Colonic mucosa (tissue), 4 donors: ENCODE results near the gene MMD. TPM values are rescaled to one million over a fixed set of nuclear protein-coding genes. Genes with fewer than 3 reads are reported as not detected.
A peak's percentile ranks its signal among the peaks of the same experiment; 100 is the strongest.

Experiments used
- DNase-seq: peaks from one replicate; pipeline ENCODE4 v3.0.0-alpha.2; 2020
- H3K27ac ChIP-seq: fragments of 200-600 bp; one replicate; pipeline ENCODE4 v1.8.0; 2021
- H3K27me3 ChIP-seq: fragments of 200-600 bp; one replicate; pipeline ENCODE4 v1.8.0; 2021
- H3K36me3 ChIP-seq: fragments of 200-600 bp; one replicate; pipeline ENCODE4 v1.8.0; 2021
- H3K4me1 ChIP-seq: fragments of 200-600 bp; one replicate; pipeline ENCODE4 v1.8.0; 2021; ENCODE audit warnings: mild to moderate bottlenecking
- H3K4me3 ChIP-seq: fragments of 200-600 bp; one replicate; pipeline ENCODE4 v1.8.0; 2021
- H3K9ac ChIP-seq, 2 donors: one replicate each; pipeline ENCODE4 v1.7.0; 2013; ENCODE audit warnings: control low read depth in 2 of 2, low read depth in 2 of 2, low read length in 2 of 2
- H3K9me3 ChIP-seq: fragments of 200-600 bp; one replicate; pipeline ENCODE4 v1.8.0; 2021
- intact Hi-C: fragments of 100-400 bp; cut with DNase I; formaldehyde crosslinking; loops from one replicate; pipeline ENCODE4 v1.14.1; 2022
- total RNA-seq, 2 donors: library from RNA; stranded (reverse); fragmentation: NEBNext Ultra II Directional in 1 of 2; extraction: Animal tissue kit (Norgen Biotek cat#: 25700) in 1 of 2; gene quantifications; one replicate each; pipeline ENCODE4 v1.2.1, GENCODE V29; 2021
- TF ChIP-seq, protein P1 (sequence below): fragments of 200-600 bp; IDR thresholded peaks from one replicate; pipeline ENCODE4 v1.8.0; 2022; ENCODE audit warnings: antibody characterized with exemption, mild to moderate bottlenecking
- donor health status: healthy.
- donor health status: DM: no; HTN: no; CAD: no.
- donor health status: DM: no; HTN: no; CAD: no.

Gene MMD
- total RNA-seq, 2 donors from 2014 or later, result 17.3 to 20.0 TPM

DNA sequence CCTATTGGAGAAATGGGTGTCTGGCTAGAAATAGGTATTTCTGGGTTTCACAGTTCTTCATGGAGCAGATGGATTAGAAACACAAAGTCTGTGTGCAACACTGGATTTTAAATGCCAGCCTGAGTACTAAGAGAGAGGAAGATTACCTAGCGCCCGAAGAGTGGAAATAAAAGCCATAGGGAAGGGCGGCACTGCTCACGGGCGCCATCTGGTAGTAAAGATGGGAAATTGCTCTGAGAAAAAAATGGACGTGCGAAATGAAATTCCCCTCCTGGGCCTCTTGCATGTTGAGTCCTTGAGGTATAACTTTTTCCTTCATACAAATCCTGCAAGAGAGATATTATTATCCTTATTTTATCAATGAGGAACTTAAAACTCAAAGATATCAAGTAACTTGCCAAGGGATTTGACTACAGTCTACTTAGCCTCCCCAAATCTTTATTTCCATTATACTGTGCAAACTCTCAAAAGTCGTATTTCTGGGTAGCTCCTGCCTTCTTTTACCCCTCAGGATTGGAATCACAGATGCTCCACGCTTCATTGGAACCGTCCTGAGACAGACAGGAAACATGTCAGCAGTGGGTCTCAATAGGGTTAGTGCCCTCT lies 72.8 kb downstream of the MMD start:
- Histone ChIP-seq H3K4me3 (no peak overlapping the region), H3K27ac (no peak overlapping the region), H3K4me1 (no peaks in the 10 kb centered on the region), H3K9ac (no peak overlapping the region), H3K27me3 (no peaks in the 10 kb centered on the region), H3K36me3 (no peaks in the 10 kb centered on the region), H3K9me3 (no peaks in the 10 kb centered on the region)
- TF ChIP-seq, protein P1, sequence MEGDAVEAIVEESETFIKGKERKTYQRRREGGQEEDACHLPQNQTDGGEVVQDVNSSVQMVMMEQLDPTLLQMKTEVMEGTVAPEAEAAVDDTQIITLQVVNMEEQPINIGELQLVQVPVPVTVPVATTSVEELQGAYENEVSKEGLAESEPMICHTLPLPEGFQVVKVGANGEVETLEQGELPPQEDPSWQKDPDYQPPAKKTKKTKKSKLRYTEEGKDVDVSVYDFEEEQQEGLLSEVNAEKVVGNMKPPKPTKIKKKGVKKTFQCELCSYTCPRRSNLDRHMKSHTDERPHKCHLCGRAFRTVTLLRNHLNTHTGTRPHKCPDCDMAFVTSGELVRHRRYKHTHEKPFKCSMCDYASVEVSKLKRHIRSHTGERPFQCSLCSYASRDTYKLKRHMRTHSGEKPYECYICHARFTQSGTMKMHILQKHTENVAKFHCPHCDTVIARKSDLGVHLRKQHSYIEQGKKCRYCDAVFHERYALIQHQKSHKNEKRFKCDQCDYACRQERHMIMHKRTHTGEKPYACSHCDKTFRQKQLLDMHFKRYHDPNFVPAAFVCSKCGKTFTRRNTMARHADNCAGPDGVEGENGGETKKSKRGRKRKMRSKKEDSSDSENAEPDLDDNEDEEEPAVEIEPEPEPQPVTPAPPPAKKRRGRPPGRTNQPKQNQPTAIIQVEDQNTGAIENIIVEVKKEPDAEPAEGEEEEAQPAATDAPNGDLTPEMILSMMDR, result peak; percentile 91
- intact Hi-C loops, result loop anchor here (5.0 to 10.0 kb wide), 2 partner anchors 54 to 357 kb away; no protein-coding TSS in a partner anchor
- DNase-seq, result peak; percentile 46

DNA sequence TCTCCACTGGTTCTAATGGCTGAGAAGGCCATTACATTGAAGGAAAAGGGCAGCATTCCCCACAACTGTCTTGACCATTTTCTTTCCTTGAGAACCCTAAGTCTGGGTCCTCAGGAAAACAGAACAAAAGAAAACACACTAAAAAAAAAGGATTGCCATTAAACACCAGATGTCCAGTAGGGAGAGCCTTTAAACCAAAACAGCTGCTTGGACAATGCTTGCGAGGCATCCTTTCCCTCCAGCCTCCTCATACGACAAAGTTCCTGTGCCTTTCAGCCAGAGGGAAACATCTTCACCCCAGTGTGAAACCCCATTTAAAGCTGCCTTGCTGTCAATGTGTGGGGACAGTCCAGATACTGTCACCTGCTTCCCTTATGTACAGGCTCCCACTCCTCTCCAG lies 74.3 kb downstream of the MMD start:
- Histone ChIP-seq H3K27me3 (no peaks in the 10 kb centered on the region), H3K9me3 (no peaks in the 10 kb centered on the region), H3K9ac (no peak overlapping the region), H3K36me3 (no peaks in the 10 kb centered on the region), H3K27ac (no peak overlapping the region), H3K4me1 (no peaks in the 10 kb centered on the region), H3K4me3 (no peak overlapping the region)
- intact Hi-C loops, result loop anchor here (5.0 to 10.0 kb wide), 2 partner anchors 53 to 355 kb away; no protein-coding TSS in a partner anchor
- no peak for DNase-seq
- TF ChIP-seq, protein P1, result no peak

DNA sequence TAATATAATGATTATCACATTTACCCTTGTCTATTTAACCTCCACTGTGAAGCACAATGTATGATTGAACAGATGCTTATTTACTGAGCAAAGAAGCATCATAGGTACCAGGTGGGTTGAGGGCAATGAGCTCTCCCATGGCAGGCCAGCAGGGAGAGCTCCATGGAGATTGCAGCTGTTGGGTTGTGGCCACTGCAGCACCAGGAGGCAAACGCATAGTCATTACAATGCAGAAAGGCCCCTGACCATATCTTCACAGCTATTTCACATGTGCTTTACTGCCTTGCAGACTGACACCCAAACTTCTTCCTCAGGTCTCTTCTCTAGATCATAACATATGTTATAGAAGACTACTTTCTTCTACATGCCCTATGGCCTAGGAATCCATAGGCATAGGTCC lies 75.0 kb downstream of the MMD start:
- Histone ChIP-seq H3K4me1 (no peaks in the 10 kb centered on the region), H3K27me3 (no peaks in the 10 kb centered on the region), H3K9me3 (no peaks in the 10 kb centered on the region), H3K4me3 (no peak overlapping the region), H3K27ac (no peak overlapping the region), H3K9ac (no peak overlapping the region), H3K36me3 (no peaks in the 10 kb centered on the region)
- TF ChIP-seq, protein P1, result no peak
- intact Hi-C loops, result loop anchor here (5.0 to 10.0 kb wide), 2 partner anchors 52 to 354 kb away; no protein-coding TSS in a partner anchor
- DNase-seq, result no peak

DNA sequence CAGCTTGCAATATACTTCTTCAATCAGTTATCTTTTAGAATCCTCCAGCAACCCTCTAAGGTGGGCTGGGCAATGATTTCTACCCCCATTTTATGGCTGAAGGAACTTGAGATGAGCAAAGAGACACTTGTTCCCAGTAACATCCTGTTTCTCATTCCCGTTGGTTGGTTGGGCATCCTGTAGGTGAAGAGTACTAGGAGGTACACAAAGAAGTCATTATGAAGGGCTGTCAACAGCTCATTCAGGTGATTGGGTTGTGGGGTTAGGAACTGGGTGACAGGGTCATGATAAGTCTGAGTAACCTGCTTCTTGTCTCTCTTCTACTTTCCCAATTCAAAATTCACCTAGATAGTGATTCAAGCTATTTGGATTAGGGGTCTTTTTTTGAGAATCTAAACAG lies 76.5 kb downstream of the MMD start:
- Histone ChIP-seq H3K9ac (no peak overlapping the region), H3K27ac (no peak overlapping the region), H3K27me3 (no peaks in the 10 kb centered on the region), H3K4me3 (no peak overlapping the region), H3K9me3 (no peaks in the 10 kb centered on the region), H3K4me1 (no peaks in the 10 kb centered on the region), H3K36me3 (no peaks in the 10 kb centered on the region)
- no peak for DNase-seq
- intact Hi-C loops, result loop anchor here (5.0 to 10.0 kb wide), 2 partner anchors 50 to 353 kb away; no protein-coding TSS in a partner anchor
- TF ChIP-seq, protein P1, result no peak

DNA sequence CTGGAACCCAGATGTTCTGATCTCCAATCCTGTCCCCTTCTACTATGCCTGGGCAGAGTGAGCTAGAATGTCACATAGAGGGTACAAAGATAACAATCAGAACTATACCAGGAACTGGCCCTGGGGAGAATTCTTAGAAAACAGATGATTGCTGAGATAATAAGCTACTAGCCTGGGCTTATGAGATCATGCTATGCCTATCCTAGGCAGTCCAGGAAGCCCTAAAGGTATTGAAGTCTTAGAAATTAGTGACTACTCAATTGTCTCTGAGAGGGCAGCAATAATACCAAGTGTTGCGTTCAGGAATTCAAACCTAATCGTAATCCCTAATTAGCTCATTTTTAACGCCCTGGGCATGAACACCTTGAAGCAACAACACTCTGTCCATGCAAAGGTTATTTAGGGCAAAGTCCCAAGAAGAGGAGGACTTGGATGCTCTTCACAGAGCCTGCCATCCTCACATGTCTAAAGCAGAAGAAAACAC lies 77.1 kb downstream of the MMD start:
- Histone ChIP-seq H3K9ac (no peak overlapping the region), H3K27ac (no peak overlapping the region), H3K4me1 (no peaks in the 10 kb centered on the region), H3K9me3 (no peaks in the 10 kb centered on the region), H3K4me3 (no peak overlapping the region), H3K27me3 (no peaks in the 10 kb centered on the region), H3K36me3 (no peaks in the 10 kb centered on the region)
- DNase-seq, result no peak
- intact Hi-C loops, result loop anchor here (10.0 kb wide), 1 partner anchor 50 kb away; no protein-coding TSS in a partner anchor
- TF ChIP-seq, protein P1, result no peak
